Stimulated activated CD8-positive, alpha-beta memory T cell treated with anti-CD3 and anti-CD28 coated beads, Interleukin-2, amount 100 ng/mL, for 1 hour (primary cell): ENCODE measurements around the gene C2orf72.
"Not testable (repeated sequence)": the region's sequence is repeated elsewhere in the genome, so short reads cannot be mapped to it uniquely, and the experiment has no call there.

Experiments used
- DNase-seq, 2 donors: peaks; one replicate each; pipeline ENCODE4 v3.0.0-alpha.2; 2020; ENCODE audit warnings: low read depth in 2 of 2

C2orf72 gene

GRCh38 chr2:231015478-231015877, 21.8 kb upstream of the C2orf72 start:
- no peak for DNase-seq

GRCh38 chr2:231015926-231016325, 21.4 kb upstream of the C2orf72 start:
- DNase-seq: no peak

- DNase-seq: no peak
These were observed 20.6 kb upstream of the C2orf72 start for GRCh38 chr2:231016566-231017230.

- DNase-seq: no peak
These were observed 20.1 kb upstream of the C2orf72 start for GRCh38 chr2:231017231-231017598.

GRCh38 chr2:231018184-231018583, 19.1 kb upstream of the C2orf72 start:
- DNase-seq: no peak

- not testable (repeated sequence) for DNase-seq
These were observed 12.3 kb upstream of the C2orf72 start for GRCh38 chr2:231025059-231025458.

- DNase-seq: no peak
These were observed 8.4 kb upstream of the C2orf72 start for GRCh38 chr2:231028889-231029288.

- no peak for DNase-seq
These were observed 7.8 kb upstream of the C2orf72 start for GRCh38 chr2:231029563-231029962.

- no peak for DNase-seq
These were observed 6.6 kb upstream of the C2orf72 start for GRCh38 chr2:231030725-231031124.

- no peak for DNase-seq
These were observed 4.7 kb upstream of the C2orf72 start for GRCh38 chr2:231032575-231033140.

- DNase-seq: no peak
These were observed 3.9 kb upstream of the C2orf72 start for GRCh38 chr2:231033147-231034132.

- no peak for DNase-seq
These were observed 2.9 kb upstream of the C2orf72 start for GRCh38 chr2:231034291-231034882.

GRCh38 chr2:231036131-231036530, 1.2 kb upstream of the C2orf72 start:
- DNase-seq: no peak

- DNase-seq: no peak
These were observed 681 bp upstream of the C2orf72 start for GRCh38 chr2:231036578-231037106.

- no peak for DNase-seq
These were observed 584 bp downstream of the C2orf72 start for GRCh38 chr2:231037731-231038482.

- DNase-seq: no peak
These were observed 1.4 kb downstream of the C2orf72 start for GRCh38 chr2:231038483-231039293.

- DNase-seq: no peak
These were observed 2.0 kb downstream of the C2orf72 start for GRCh38 chr2:231039294-231039664.

- DNase-seq: no peak
These were observed 2.6 kb downstream of the C2orf72 start for GRCh38 chr2:231039821-231040364.

- no peak for DNase-seq
These were observed 3.9 kb downstream of the C2orf72 start for GRCh38 chr2:231041061-231041689.

GRCh38 chr2:231043796-231044195, 6.5 kb downstream of the C2orf72 start:
- DNase-seq: no peak
